HepG2 (cell line): ENCODE data around the gene KAZALD1. TPM values are rescaled to one million over a fixed set of nuclear protein-coding genes. Genes with fewer than 3 reads are reported as not detected.

Experiments
- AKAP8 ChIP-seq: sonication (generic); formaldehyde crosslinking; IDR thresholded peaks from 2 replicates; pipeline ENCODE4 v1.5.1; 2020; ENCODE audit warnings: mild to moderate bottlenecking, missing genetic modification reagents
- ARNT2 ChIP-seq: sonication (generic); formaldehyde crosslinking; IDR thresholded peaks from 2 replicates; pipeline ENCODE4 v1.8.0; 2022; ENCODE audit warnings: mild to moderate bottlenecking, low read depth, missing genetic modification reagents, moderate library complexity
- CSRNP1 ChIP-seq: sonication (generic); formaldehyde crosslinking; IDR thresholded peaks from 2 replicates; pipeline ENCODE4 v1.8.1; 2023; ENCODE audit warnings: mild to moderate bottlenecking, missing genetic modification reagents
- EED ChIP-seq: sonication (generic); formaldehyde crosslinking; IDR thresholded peaks from 2 replicates; pipeline ENCODE4 v1.5.0; 2020; ENCODE audit warnings: mild to moderate bottlenecking, missing genetic modification reagents
- GATAD1 ChIP-seq: IDR thresholded peaks from 2 replicates; pipeline ENCODE4 v1.6.1; 2016; ENCODE audit warnings: missing genetic modification reagents, missing compliant biosample characterization
- HBP1 ChIP-seq: IDR thresholded peaks from 2 replicates; pipeline ENCODE4 v1.6.1; 2016; ENCODE audit warnings: low read depth, control low read depth
- HMG20B ChIP-seq: conservative IDR thresholded peaks from 2 replicates; pipeline ENCODE4 v1.6.1; 2016; ENCODE audit warnings: missing genetic modification reagents, missing compliant biosample characterization
- NCOA2 ChIP-seq: sonication (generic); formaldehyde crosslinking; IDR thresholded peaks from 2 replicates; pipeline ENCODE4 v1.8.0; 2022; ENCODE audit warnings: inconsistent platforms
- NR2F6 ChIP-seq, 2 experiments: IDR thresholded peaks; 2 replicates each; pipeline ENCODE4 v1.6.1; 2016; ENCODE audit warnings: antibody characterized with exemption in 1 of 2, mild to moderate bottlenecking in 1 of 2
- PHF5A ChIP-seq: IDR thresholded peaks from one replicate; pipeline ENCODE4 v1.6.1; 2018; ENCODE audit warnings: low read depth, missing genetic modification reagents; ENCODE audit not compliant: unreplicated experiment
- POLR2AphosphoS2 ChIP-seq: IDR thresholded peaks from 2 replicates; pipeline ENCODE4 v1.6.1; 2011; ENCODE audit warnings: low read depth, low read length, improper control_type of control experiment
- SRF ChIP-seq: IDR thresholded peaks from 2 replicates; pipeline ENCODE4 v1.6.1; 2011; ENCODE audit warnings: mild to moderate bottlenecking, low read depth, low read length, moderate library complexity
- TP53 ChIP-seq: sonication (generic); formaldehyde crosslinking; conservative IDR thresholded peaks from 2 replicates; pipeline ENCODE4 v1.4.0; 2020; ENCODE audit warnings: missing genetic modification reagents
- ZBTB26 ChIP-seq: IDR thresholded peaks from 2 replicates; pipeline ENCODE4 v1.6.1; 2016; ENCODE audit warnings: missing compliant biosample characterization, missing genetic modification reagents, borderline replicate concordance
- ZBTB37 ChIP-seq: sonication (generic); formaldehyde crosslinking; IDR thresholded peaks from 2 replicates; pipeline ENCODE4 v1.4.0; 2020; ENCODE audit warnings: mild to moderate bottlenecking, missing genetic modification reagents
- ZBTB4 ChIP-seq: sonication (generic); formaldehyde crosslinking; IDR thresholded peaks from 2 replicates; pipeline ENCODE4 v1.4.0; 2020; ENCODE audit warnings: missing genetic modification reagents, mild to moderate bottlenecking, borderline replicate concordance
- ZNF367 ChIP-seq: sonication (generic); formaldehyde crosslinking; IDR thresholded peaks from 2 replicates; pipeline ENCODE4 v1.4.0; 2020; ENCODE audit warnings: missing genetic modification reagents, borderline replicate concordance
- ZNF44 ChIP-seq: sonication (generic); formaldehyde crosslinking; IDR thresholded peaks from 2 replicates; pipeline ENCODE4 v1.5.1; 2020; ENCODE audit warnings: mild to moderate bottlenecking, missing genetic modification reagents
- ZNF589 ChIP-seq: sonication (generic); formaldehyde crosslinking; conservative IDR thresholded peaks from 2 replicates; pipeline ENCODE4 v1.8.0; 2022; ENCODE audit warnings: mild to moderate bottlenecking, moderate library complexity, missing genetic modification reagents
- ZNF644 ChIP-seq: IDR thresholded peaks from 2 replicates; pipeline ENCODE4 v1.6.1; 2016; ENCODE audit warnings: low read depth
- polyA plus RNA-seq, 8 experiments: library from polyadenylated mRNA; depleted of rRNA in 3 of 8; stranded (reverse) in 7 of 8; unstranded in 1 of 8; fragments of >200 nt; fragmentation: Illumina TruSeq in 4 of 8; extraction: Trizol in 4 of 8; gene quantifications; 2 replicates each; pipeline versions ENCODE4 v1.2.1 to v1.2.3, GENCODE V29; 2011 to 2016; ENCODE audit warnings: low read depth in 4 of 8, missing spikeins in 1 of 8, mixed read lengths in 1 of 8; ENCODE audit not compliant: insufficient read depth in 1 of 8
- total RNA-seq, 5 experiments: library from RNA; depleted of rRNA; stranded (reverse); fragments of >200 nt; fragmentation: Illumina TruSeq; extraction: Trizol; gene quantifications; 2 replicates each; pipeline ENCODE4 v1.2.3, GENCODE V29; 2016; ENCODE audit warnings: low read depth in 1 of 5

KAZALD1 gene
- total and polyA plus RNA-seq, 2 of the 13 experiments (the other 11 are each of a cell fraction or from before 2014, with no cell fraction given): 16.7 to 27.7 TPM

- TF ChIP-seq CSRNP1: peak; percentile 40; the same call in 1 of the 2 replicates
- TF ChIP-seq HMG20B: no peak
- peak; percentile 97 for TF ChIP-seq ARNT2 (CRISPR knock-in tag)
- no peak for TF ChIP-seq TP53 (CRISPR knock-in tag)
- TF ChIP-seq ZNF367 (CRISPR knock-in tag): no peak; the same call in 1 of the 2 replicates
- peak; percentile 77; the same call in 1 of the 2 replicates for TF ChIP-seq HBP1 (CRISPR knock-in tag)
- no peak for TF ChIP-seq SRF
- peak; percentile 98 for TF ChIP-seq AKAP8 (CRISPR knock-in tag)
- TF ChIP-seq POLR2AphosphoS2: no peak
- TF ChIP-seq GATAD1: peak; percentile 51; the same call in 1 of the 2 replicates
- TF ChIP-seq ZBTB37 (CRISPR knock-in tag): no peak
- TF ChIP-seq NCOA2 (CRISPR knock-in tag): no peak; the same call in 1 of the 2 replicates
- TF ChIP-seq ZNF589 (CRISPR knock-in tag): no peak
- peak; percentile 82; the same call in 1 of the 2 replicates for TF ChIP-seq NR2F6 (IDR thresholded peaks at IDR 0.05)
- TF ChIP-seq NR2F6 (CRISPR knock-in tag; IDR thresholded peaks at IDR 0.05): peak; percentile 84; the same call in 1 of the 2 replicates
- TF ChIP-seq ZBTB4 (CRISPR knock-in tag): no peak
- TF ChIP-seq ZBTB26 (CRISPR knock-in tag): no peak; the same call in 1 of the 2 replicates
- peak; percentile 89; the same call in 1 of the 2 replicates for TF ChIP-seq ZNF44
- 0 out of 2 replicates have a peak, but pooled peaks have one; percentile 8 for TF ChIP-seq ZNF644
- no peak for TF ChIP-seq PHF5A (CRISPR knock-in tag)
- peak; percentile 72; the same call in 1 of the 2 replicates for TF ChIP-seq EED (CRISPR knock-in tag)
Observed at GRCh38 chr10:101062232-101063049, 652 bp downstream of the KAZALD1 start (continued).
